OCI-LY3 (cell line): ENCODE results near the gene PAPSS1.

ENCODE experiments used
- EZH2phosphoT487 ChIP-seq: fragments of 200-600 bp; shearing (Covaris generic); IDR thresholded peaks from 2 replicates; pipeline ENCODE4 v1.6.1; 2018; ENCODE audit warnings: antibody characterized with exemption, mixed run types, low read depth
- TF ChIP-seq, protein P1 (sequence below): fragments of 200-600, 300-600 bp; sonication (generic); IDR thresholded peaks from 2 replicates; pipeline ENCODE4 v1.5.1; 2014; ENCODE audit warnings: antibody characterized with exemption, low read length, low read depth

DNA sequence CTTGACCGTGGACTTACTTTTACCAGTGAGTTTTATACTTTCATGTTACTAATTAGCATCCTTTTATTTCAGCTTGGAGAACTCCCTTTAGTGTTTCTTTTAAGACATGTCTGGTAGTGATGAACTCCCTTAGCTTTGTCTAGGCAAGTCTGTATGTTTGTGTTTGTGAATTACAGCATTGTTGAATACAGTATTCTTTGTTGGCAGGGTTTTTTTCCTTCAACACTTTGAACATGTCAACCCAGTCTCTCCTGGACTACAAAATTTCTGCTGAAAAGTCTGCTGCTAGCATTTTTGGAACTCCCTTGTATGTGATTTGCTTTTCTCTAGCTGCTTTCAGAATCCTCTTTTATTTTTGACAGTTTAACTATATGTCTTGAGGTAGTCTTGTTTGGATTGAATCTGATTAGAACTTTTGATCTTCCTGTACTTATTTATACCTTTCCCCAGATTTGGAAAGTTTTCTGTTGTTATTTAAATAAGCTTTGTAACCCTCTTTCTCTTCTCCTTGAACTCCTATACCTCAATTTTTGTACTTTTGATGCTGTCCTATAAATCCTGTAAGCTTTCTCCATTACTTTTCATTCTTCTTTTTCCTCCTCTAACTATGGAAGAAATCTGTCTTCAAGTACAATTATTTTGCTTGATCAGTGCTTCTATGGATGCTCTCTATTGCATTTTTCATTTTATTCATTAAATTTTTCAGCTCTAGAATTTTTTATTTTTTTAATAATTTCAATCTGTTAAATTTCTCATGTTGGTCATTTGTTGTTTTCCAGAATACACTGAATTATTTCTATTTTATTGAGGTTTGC lies 14.1 kb downstream of the PAPSS1 start:
- TF ChIP-seq, protein P1, sequence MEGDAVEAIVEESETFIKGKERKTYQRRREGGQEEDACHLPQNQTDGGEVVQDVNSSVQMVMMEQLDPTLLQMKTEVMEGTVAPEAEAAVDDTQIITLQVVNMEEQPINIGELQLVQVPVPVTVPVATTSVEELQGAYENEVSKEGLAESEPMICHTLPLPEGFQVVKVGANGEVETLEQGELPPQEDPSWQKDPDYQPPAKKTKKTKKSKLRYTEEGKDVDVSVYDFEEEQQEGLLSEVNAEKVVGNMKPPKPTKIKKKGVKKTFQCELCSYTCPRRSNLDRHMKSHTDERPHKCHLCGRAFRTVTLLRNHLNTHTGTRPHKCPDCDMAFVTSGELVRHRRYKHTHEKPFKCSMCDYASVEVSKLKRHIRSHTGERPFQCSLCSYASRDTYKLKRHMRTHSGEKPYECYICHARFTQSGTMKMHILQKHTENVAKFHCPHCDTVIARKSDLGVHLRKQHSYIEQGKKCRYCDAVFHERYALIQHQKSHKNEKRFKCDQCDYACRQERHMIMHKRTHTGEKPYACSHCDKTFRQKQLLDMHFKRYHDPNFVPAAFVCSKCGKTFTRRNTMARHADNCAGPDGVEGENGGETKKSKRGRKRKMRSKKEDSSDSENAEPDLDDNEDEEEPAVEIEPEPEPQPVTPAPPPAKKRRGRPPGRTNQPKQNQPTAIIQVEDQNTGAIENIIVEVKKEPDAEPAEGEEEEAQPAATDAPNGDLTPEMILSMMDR: no peak
- no peak for TF ChIP-seq EZH2phosphoT487
